ENCODE measurements around the gene CRKL.

GRCh38 chr22:20965104-20965887, 48.1 kb downstream of the CRKL start:
- TF ChIP-seq CTCF (IDR thresholded peaks at IDR 0.05; ENCODE audit: low read depth, low read length) (no peak), EZH2phosphoT487 (IDR thresholded peaks at IDR 0.05; ENCODE audit: low read depth) (no peak)
